H1 (cell line): Measurements from ENCODE around the gene RHBDD2. TPM values are rescaled to one million over a fixed set of nuclear protein-coding genes. Genes with fewer than 3 reads are reported as not detected.

ENCODE experiments used
- CTCF ChIA-PET: fragments of 300-600 bp; sonication (Branson Sonifier 250); formaldehyde crosslinking; loops from one replicate; lab custom pipeline; 2021; ENCODE audit not compliant: partially characterized antibody; lab: Charles Lee
- POLR2A ChIA-PET: fragments of 300-600 bp; sonication (Branson Sonifier 250); formaldehyde crosslinking; loops from one replicate; lab custom pipeline; 2021; ENCODE audit warnings: inconsistent platforms; ENCODE audit not compliant: partially characterized antibody; lab: Charles Lee
- DNase-seq, 2 experiments: peaks; one replicate each; pipeline versions ENCODE4 v3.0.0 to v3.0.0-alpha.2; 2010 to 2022; ENCODE audit warnings: low spot score in 2 of 2, low read depth in 1 of 2, mixed read lengths in 1 of 2
- FAIRE-seq: peaks from 2 replicates; lab custom pipeline; 2011; peaks lifted over from hg19 to GRCh38; lab: Jason Lieb, UNC
- H2AFZ ChIP-seq: 2 replicates; pipeline ENCODE4 v1.8.1; 2012; ENCODE audit warnings: low read length, inconsistent platforms
- H2AK5ac ChIP-seq: 2 replicates; pipeline ENCODE4 v1.6.1; 2013; ENCODE audit warnings: low read depth, low read length
- H2BK120ac ChIP-seq: replicated peaks from 2 replicates; pipeline ENCODE3; 2013; ENCODE audit warnings: low read depth, low read length, inconsistent platforms
- H2BK12ac ChIP-seq: 2 replicates; pipeline ENCODE4 v1.6.1; 2013; ENCODE audit warnings: low read depth, low read length
- H2BK15ac ChIP-seq: 2 replicates; pipeline ENCODE4 v1.6.1; 2013; ENCODE audit warnings: low read length
- H2BK20ac ChIP-seq: 2 replicates; pipeline ENCODE4 v1.6.1; 2013; ENCODE audit warnings: low read length
- H2BK5ac ChIP-seq: 2 replicates; pipeline ENCODE4 v1.6.1; 2013; ENCODE audit warnings: low read depth, low read length
- H3K14ac ChIP-seq: 2 replicates; pipeline ENCODE4 v1.6.1; 2013; ENCODE audit warnings: inconsistent platforms; ENCODE audit not compliant: insufficient read length
- H3K18ac ChIP-seq: 2 replicates; pipeline ENCODE4 v1.6.1; 2013; ENCODE audit warnings: low read length; ENCODE audit errors: extremely low read depth
- H3K23ac ChIP-seq: 2 replicates; pipeline ENCODE4 v1.6.1; 2013; ENCODE audit warnings: inconsistent platforms; ENCODE audit not compliant: insufficient read length
- H3K23me2 ChIP-seq: 2 replicates; pipeline ENCODE4 v1.6.1; 2013; ENCODE audit warnings: low read depth, low read length
- H3K27ac ChIP-seq: 2 replicates; pipeline ENCODE4 v1.6.1; 2011; ENCODE audit warnings: low read depth, low read length, inconsistent platforms
- H3K27me3 ChIP-seq, 4 experiments: replicated peaks in 1 of 4; 1 replicate in 1 of 4; 2 replicates in 3 of 4; pipeline versions ENCODE4 v1.6.1 to v1.8.1; 2011 to 2013; ENCODE audit warnings: low read length in 3 of 4, mild to moderate bottlenecking in 3 of 4, inconsistent platforms in 2 of 4, mixed read lengths in 2 of 4, moderate library complexity in 1 of 4; ENCODE audit not compliant: control insufficient read depth in 3 of 4, insufficient read depth in 3 of 4; ENCODE audit errors: extremely low read depth in 1 of 4
- H3K36me3 ChIP-seq, 4 experiments: 2 replicates each; pipeline versions ENCODE4 v1.6.1 to v1.8.1; 2011 to 2013; ENCODE audit warnings: mild to moderate bottlenecking in 4 of 4, low read length in 3 of 4, moderate library complexity in 2 of 4, control low read depth in 1 of 4, inconsistent platforms in 1 of 4; ENCODE audit not compliant: insufficient read depth in 4 of 4, control insufficient read depth in 2 of 4
- H3K4ac ChIP-seq: replicated peaks from 2 replicates; pipeline ENCODE3; 2013; ENCODE audit warnings: low read length, low read depth, mixed read lengths, inconsistent platforms; ENCODE audit not compliant: insufficient read length
- H3K4me1 ChIP-seq, 4 experiments: replicated peaks in 1 of 4; 1 replicate in 1 of 4; 2 replicates in 3 of 4; pipeline versions ENCODE4 v1.6.1 to v1.8.1; 2011 to 2013; ENCODE audit warnings: low read length in 3 of 4, inconsistent platforms in 2 of 4, mixed read lengths in 1 of 4; ENCODE audit not compliant: insufficient read depth in 4 of 4, control insufficient read depth in 3 of 4
- H3K4me2 ChIP-seq, 2 experiments: 2 replicates each; pipeline versions ENCODE4 v1.6.1 to v1.8.1; 2011 to 2013; ENCODE audit warnings: low read depth in 2 of 2, low read length in 2 of 2, control low read depth in 1 of 2, inconsistent platforms in 1 of 2, mild to moderate bottlenecking in 1 of 2; ENCODE audit not compliant: insufficient read depth in 1 of 2
- H3K4me3 ChIP-seq, 4 experiments: fragments of 200-600, 300-600 bp in 1 of 4; sonication (generic), shearing (Covaris generic), sonication (Bioruptor Twin) in 1 of 4; 2 replicates each; pipeline versions ENCODE4 v1.5.1 to v1.8.1; 2011 to 2016; ENCODE audit warnings: low read length in 4 of 4, low read depth in 3 of 4, control low read depth in 2 of 4, inconsistent platforms in 2 of 4, mild to moderate bottlenecking in 2 of 4, mixed read lengths in 1 of 4, moderate library complexity in 1 of 4; ENCODE audit not compliant: insufficient read depth in 2 of 4; ENCODE audit errors: extremely low read depth in 1 of 4
- H3K56ac ChIP-seq: replicated peaks from 2 replicates; pipeline ENCODE3; 2013; ENCODE audit warnings: low read depth, mild to moderate bottlenecking, mixed read lengths, low read length, inconsistent platforms; ENCODE audit not compliant: insufficient read length
- H3K79me1 ChIP-seq: 2 replicates; pipeline ENCODE4 v1.6.1; 2013; ENCODE audit warnings: low read depth, low read length, control low read depth
- H3K79me2 ChIP-seq, 2 experiments: 2 replicates each; pipeline versions ENCODE4 v1.6.1 to v1.8.1; 2012 to 2013; ENCODE audit warnings: low read length in 2 of 2, mild to moderate bottlenecking in 2 of 2, inconsistent platforms in 1 of 2; ENCODE audit not compliant: insufficient read depth in 2 of 2, control insufficient read depth in 1 of 2
- H3K9ac ChIP-seq, 4 experiments: replicated peaks in 1 of 4; 1 replicate in 1 of 4; 2 replicates in 3 of 4; pipeline versions ENCODE4 v1.6.1 to v1.8.1; 2011 to 2013; ENCODE audit warnings: low read depth in 3 of 4, low read length in 3 of 4, control low read depth in 2 of 4, mild to moderate bottlenecking in 2 of 4, moderate library complexity in 2 of 4, inconsistent platforms in 1 of 4; ENCODE audit errors: extremely low read depth in 1 of 4
- H3K9me3 ChIP-seq, 2 experiments: 2 replicates each; pipeline versions ENCODE4 v1.6.1 to v1.8.1; 2012 to 2013; ENCODE audit warnings: mild to moderate bottlenecking in 2 of 2, moderate library complexity in 2 of 2, control low read depth in 1 of 2, inconsistent platforms in 1 of 2, low read depth in 1 of 2, low read length in 1 of 2, mixed read lengths in 1 of 2; ENCODE audit not compliant: insufficient read depth in 2 of 2
- H4K20me1 ChIP-seq, 2 experiments: replicated peaks in 1 of 2; 2 replicates each; pipeline versions ENCODE3 to v1.8.1; 2011 to 2013; ENCODE audit warnings: inconsistent platforms in 2 of 2, low read length in 2 of 2, mild to moderate bottlenecking in 1 of 2; ENCODE audit not compliant: insufficient read depth in 2 of 2, control insufficient read depth in 1 of 2
- H4K5ac ChIP-seq: 2 replicates; pipeline ENCODE4 v1.6.1; 2013; ENCODE audit warnings: low read length, low read depth, mixed read lengths, inconsistent platforms; ENCODE audit not compliant: insufficient read length
- H4K8ac ChIP-seq: 2 replicates; pipeline ENCODE4 v1.8.0; 2013; ENCODE audit warnings: mild to moderate bottlenecking, moderate library complexity, low read length, inconsistent platforms; ENCODE audit not compliant: insufficient read depth; ENCODE audit errors: extremely low read depth
- H4K91ac ChIP-seq: replicated peaks from 2 replicates; pipeline ENCODE3; 2013; ENCODE audit warnings: low read length, mixed read lengths, inconsistent platforms; ENCODE audit not compliant: insufficient read length
- GTF2F1 ChIP-seq: IDR thresholded peaks from 2 replicates; pipeline ENCODE4 v1.6.1; 2012; ENCODE audit warnings: low read depth, low read length, improper control_type of control experiment, borderline replicate concordance
- WGBS, 2 experiments: shearing (Covaris generic) in 1 of 2; methylation state at CpG; one replicate each; pipeline versions ENCODE4 v1.1.6 to v1.1.7; 2013 to 2015; ENCODE audit warnings: low lambda C conversion rate in 2 of 2, mixed read lengths in 2 of 2, inconsistent platforms in 1 of 2, low coverage in 1 of 2, missing lambda C conversion rate in 1 of 2; ENCODE audit not compliant: insufficient replicate concordance in 2 of 2, insufficient coverage in 1 of 2, insufficient read length in 1 of 2; ENCODE audit errors: extremely low coverage in 1 of 2, missing lambda C conversion rate in 1 of 2; 5-methylcytosine and 5-hydroxymethylcytosine counted together
- polyA plus RNA-seq, 7 experiments: library from polyadenylated mRNA; depleted of rRNA in 3 of 7; stranded (reverse) in 5 of 7; unstranded in 2 of 7; fragments of >200 nt in 5 of 7; fragments of 200-250 nt in 2 of 7; gene quantifications; 1 replicate in 5 of 7; 2 replicates in 1 of 7; 4 replicates in 1 of 7; pipeline versions ENCODE4 v1.2.1 to v1.2.3, GENCODE V29; 2011 to 2013; ENCODE audit warnings: missing spikeins in 2 of 7, mixed read lengths in 2 of 7
- total RNA-seq: library from RNA; stranded (reverse); fragmentation: NEBNext Ultra II Directional; extraction: Animal tissue kit (Norgen Biotek cat#: 25700); gene quantifications from 2 replicates; pipeline ENCODE4 v1.2.1, GENCODE V29; 2021

Gene RHBDD2
- total and polyA plus RNA-seq, 2 of the 8 experiments (the other 6 are each of a cell fraction or from before 2014, with no cell fraction given), result 28.3 to 65.5 TPM

DNA sequence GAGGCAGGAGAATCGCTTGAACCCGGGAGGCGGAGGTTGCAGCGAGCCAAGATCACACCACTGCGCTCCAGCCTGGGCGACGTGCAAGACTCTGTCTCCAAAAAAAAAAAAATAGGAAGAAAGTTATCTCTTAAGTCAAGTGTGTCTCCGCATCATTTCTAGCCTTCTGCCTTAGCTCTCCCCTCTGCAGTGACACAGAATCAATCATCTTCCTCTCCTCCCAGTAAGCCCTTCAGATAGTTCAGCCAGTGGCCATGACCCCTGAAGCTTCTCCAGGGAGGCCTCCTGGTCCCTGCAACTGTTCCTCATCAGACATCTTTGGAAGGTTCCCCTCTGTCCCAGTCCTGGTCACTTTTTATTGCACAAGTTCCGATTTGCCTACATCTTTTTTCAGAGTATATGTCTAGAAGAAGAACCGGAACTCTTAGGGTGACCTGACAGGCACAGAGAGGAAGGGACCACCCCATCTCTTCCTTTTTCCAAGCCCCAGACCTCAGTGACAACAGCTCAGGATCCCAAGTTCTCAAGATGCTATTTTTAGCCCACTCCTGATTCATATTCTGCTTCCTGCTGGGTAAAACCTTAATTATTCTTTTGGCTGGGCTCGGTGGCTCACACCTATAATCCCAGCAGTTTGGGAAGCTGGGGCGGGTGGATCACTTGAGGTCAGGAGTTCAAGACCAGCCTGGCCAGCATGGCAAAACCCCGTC is 6.6 kb upstream of the RHBDD2 start:
- no peak for FAIRE-seq
- ChIA-PET CTCF (interaction anchor here (0.7 to 4.6 kb wide), 6 partner anchors 34 to 312 kb away, joined by 3 to 36 read pairs (median 3); no protein-coding TSS in a partner anchor), POLR2A (interaction anchor here (0.6 to 2.0 kb wide), 5 partner anchors 13 to 176 kb away, joined by 3 to 8 read pairs (median 3); partner anchors contain the start of genes MDH2 and STYXL1)
- no peak overlapping the region for H3K9ac ChIP-seq
- no peak overlapping the region for H3K4me3 ChIP-seq
- no peak overlapping the region for H2BK20ac ChIP-seq
- no peak overlapping the region for H3K14ac ChIP-seq
- H3K23me2 ChIP-seq, result no peaks in the 10 kb centered on the region
- H2AK5ac ChIP-seq, result no peak overlapping the region
- H3K79me2 ChIP-seq, result no peaks in the 10 kb centered on the region
- 97% methylated on average over 13 of the region's 13 CpGs; no CpG with 5 or more reads in 1 of the 2 experiments for WGBS, 2 experiments
- no peaks in the 10 kb centered on the region for H3K9me3 ChIP-seq
- H3K23ac ChIP-seq, result no peak overlapping the region
- H3K27ac ChIP-seq, result no peak overlapping the region
- H4K20me1 ChIP-seq, result no peaks in the 10 kb centered on the region
- no peak overlapping the region for H3K4me2 ChIP-seq
- no peak overlapping the region for H4K8ac ChIP-seq
- no peak overlapping the region for H3K18ac ChIP-seq
- no peak overlapping the region for H2BK120ac ChIP-seq
- no peak overlapping the region for H2BK15ac ChIP-seq
- H4K91ac ChIP-seq, result no peak overlapping the region
- H3K79me1 ChIP-seq, result no peaks in the 10 kb centered on the region
- H3K56ac ChIP-seq, result no peak overlapping the region
- H3K36me3 ChIP-seq, result no peaks in the 10 kb centered on the region
- H4K5ac ChIP-seq, result no peak overlapping the region
- no peak overlapping the region for H3K4ac ChIP-seq
- no peaks in the 10 kb centered on the region for H3K4me1 ChIP-seq
- no peak for DNase-seq
- no peak overlapping the region for H2BK12ac ChIP-seq
- H2BK5ac ChIP-seq, result no peak overlapping the region
- no peak overlapping the region for H2AFZ ChIP-seq
- H3K27me3 ChIP-seq, result no peaks in the 10 kb centered on the region
- TF ChIP-seq GTF2F1, result no peak
